Uterus (tissue), 2 donors: Measurements from ENCODE around the gene SMAD2.

Experiments used
- POLR2A ChIP-seq, 2 donors: fragments of 450-650 bp; IDR thresholded peaks; one replicate each; pipeline ENCODE4 v1.6.1; 2016; ENCODE audit warnings: antibody characterized with exemption in 2 of 2, mild to moderate bottlenecking in 1 of 2, moderate library complexity in 1 of 2
- TF ChIP-seq, protein P1 (sequence below), 4 experiments: fragments of 200-600 bp in 2 of 4; fragments of 450-650 bp in 2 of 4; sonication (generic) in 2 of 4; IDR thresholded peaks; one replicate each; pipeline ENCODE4 v1.5.1; 2016 to 2019; ENCODE audit warnings: antibody characterized with exemption in 4 of 4, mild to moderate bottlenecking in 2 of 4, moderate library complexity in 1 of 4

DNA sequence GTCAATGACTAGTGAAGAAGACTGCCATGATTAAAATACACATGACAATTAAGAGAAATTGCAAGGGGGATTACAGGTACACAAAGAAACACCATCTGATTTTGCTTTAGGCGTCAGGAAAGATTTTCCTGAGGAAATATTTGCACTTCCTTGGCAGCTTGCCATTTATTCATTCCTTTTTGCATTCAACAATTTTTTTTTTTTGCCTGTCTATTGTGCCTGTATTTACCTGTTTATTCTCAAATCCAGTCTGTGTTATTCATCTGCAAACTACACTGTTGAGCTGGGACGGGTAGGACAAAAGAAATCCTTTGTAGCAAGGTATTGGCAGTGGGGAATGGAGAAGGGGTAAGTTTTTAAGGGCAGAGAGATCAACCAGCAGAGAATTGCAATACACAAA lies 31.8 kb downstream of the SMAD2 start:
- TF ChIP-seq, protein P1, sequence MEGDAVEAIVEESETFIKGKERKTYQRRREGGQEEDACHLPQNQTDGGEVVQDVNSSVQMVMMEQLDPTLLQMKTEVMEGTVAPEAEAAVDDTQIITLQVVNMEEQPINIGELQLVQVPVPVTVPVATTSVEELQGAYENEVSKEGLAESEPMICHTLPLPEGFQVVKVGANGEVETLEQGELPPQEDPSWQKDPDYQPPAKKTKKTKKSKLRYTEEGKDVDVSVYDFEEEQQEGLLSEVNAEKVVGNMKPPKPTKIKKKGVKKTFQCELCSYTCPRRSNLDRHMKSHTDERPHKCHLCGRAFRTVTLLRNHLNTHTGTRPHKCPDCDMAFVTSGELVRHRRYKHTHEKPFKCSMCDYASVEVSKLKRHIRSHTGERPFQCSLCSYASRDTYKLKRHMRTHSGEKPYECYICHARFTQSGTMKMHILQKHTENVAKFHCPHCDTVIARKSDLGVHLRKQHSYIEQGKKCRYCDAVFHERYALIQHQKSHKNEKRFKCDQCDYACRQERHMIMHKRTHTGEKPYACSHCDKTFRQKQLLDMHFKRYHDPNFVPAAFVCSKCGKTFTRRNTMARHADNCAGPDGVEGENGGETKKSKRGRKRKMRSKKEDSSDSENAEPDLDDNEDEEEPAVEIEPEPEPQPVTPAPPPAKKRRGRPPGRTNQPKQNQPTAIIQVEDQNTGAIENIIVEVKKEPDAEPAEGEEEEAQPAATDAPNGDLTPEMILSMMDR (IDR thresholded peaks at IDR 0.05) = no peak
- no peak for TF ChIP-seq POLR2A (IDR thresholded peaks at IDR 0.05)
